ENCODE measurements around the gene PHRF1. TPM values are rescaled to one million over a fixed set of nuclear protein-coding genes. Genes with fewer than 3 reads are reported as not detected.

Gene PHRF1
- total and polyA plus RNA-seq, 4 donors = 2.4 to 25.2 (median 18.8) TPM

GRCh38 chr11:640021-640706 lies 63.9 kb downstream of the PHRF1 start:
- H3K4me3 ChIP-seq (ENCODE audit: low read depth in 1 of 3, low read length in 3 of 3) = no peak overlapping the region
- H3K36me3 ChIP-seq (ENCODE audit: control insufficient read depth in 4 of 4, insufficient read depth in 3 of 4, low read depth in 1 of 4, low read length in 3 of 4) = peaks cover 0 to 7% (median 2%) of the 10 kb centered on the region in 4 donors
- H3K4me1 ChIP-seq (ENCODE audit: control insufficient read depth in 4 of 4, insufficient read depth in 4 of 4, low read length in 3 of 4) = peaks cover 3 to 20% (median 7%) of the 10 kb centered on the region in 4 donors
- TF ChIP-seq GABPA (IDR thresholded peaks at IDR 0.05 in 1 of 2, conservative IDR thresholded peaks at IDR 0.05 in 1 of 2) (no peak), RXRA (IDR thresholded peaks at IDR 0.05) (no peak), HNF4A (conservative IDR thresholded peaks at IDR 0.05) (no peak), SP1 (IDR thresholded peaks at IDR 0.05) (no peak), ZBTB33 (IDR thresholded peaks at IDR 0.05) (no peak), TAF1 (conservative IDR thresholded peaks at IDR 0.05) (no peak), FOXA1 (IDR thresholded peaks at IDR 0.05) (no peak), MAX (IDR thresholded peaks at IDR 0.05) (no peak), NR2F2 (IDR thresholded peaks at IDR 0.05) (no peak), HNF4G (IDR thresholded peaks at IDR 0.05) (no peak), JUND (IDR thresholded peaks at IDR 0.05) (no peak), RAD21 (IDR thresholded peaks at IDR 0.05) (no peak), EGR1 (IDR thresholded peaks at IDR 0.05; ENCODE audit: low read depth in 2 of 2) (no peak), ATF3 (IDR thresholded peaks at IDR 0.05) (no peak), CTCF (IDR thresholded peaks at IDR 0.05; ENCODE audit: low read depth, low read length, missing input control) (no peak), FOXA2 (IDR thresholded peaks at IDR 0.05) (no peak), REST (IDR thresholded peaks at IDR 0.05) (no peak), YY1 (IDR thresholded peaks at IDR 0.05) (no peak)
- H3K9me3 ChIP-seq (ENCODE audit: control insufficient read depth in 4 of 4, low read length in 3 of 4) = no peaks in the 10 kb centered on the region
- 54% methylated on average over 69 of the region's 69 CpGs for WGBS
- no peak for DNase-seq (ENCODE audit: low spot score)
- H3K9ac ChIP-seq (ENCODE audit: low read depth in 1 of 2, low read length in 2 of 2) = no peak overlapping the region
- no peak overlapping the region for H3K27ac ChIP-seq (ENCODE audit: low read depth in 1 of 2, low read length in 2 of 2)
- no peaks in the 10 kb centered on the region for H3K27me3 ChIP-seq (ENCODE audit: control insufficient read depth in 4 of 4, insufficient read depth in 4 of 4, low read length in 3 of 4)
